ENCODE results near the gene FIBP. TPM values are rescaled to one million over a fixed set of nuclear protein-coding genes. Genes with fewer than 3 reads are reported as not detected.

FIBP gene
- total RNA-seq, 2 experiments from 2014 or later = 19.1 to 19.9 TPM

GRCh38 chr11:65861533-65862183 lies 26.6 kb downstream of the FIBP start:
- H3K9me3 ChIP-seq (ENCODE audit: control insufficient read depth in 1 of 2, insufficient read depth in 1 of 2, low read length in 2 of 2) = no peaks in the 10 kb centered on the region
- H3K27ac ChIP-seq (ENCODE audit: low read depth in 1 of 2, low read length in 2 of 2) = peak overlapping the region in 1 of 2 donors; percentile 5
- intact Hi-C loops (cut with DNase I, micrococcal nuclease) = no loop called here
- H3K27me3 ChIP-seq (ENCODE audit: control insufficient read depth in 1 of 2, insufficient read depth in 2 of 2, low read length in 2 of 2) = no peaks in the 10 kb centered on the region
- ATAC-seq (ENCODE audit: poor library complexity) (no peak), DNase-seq (peak in 3 of 14 experiments; percentile 3 to 27 (median 18))
- ChIA-PET CTCF (interaction anchor here (0.5 to 5.2 kb wide), 4 partner anchors 23 to 150 kb away, joined by 4 to 80 read pairs (median 22); partner anchors contain the start of genes CCDC85B, FIBP and KAT5), POLR2A (interaction anchor here (1.2 to 5.8 kb wide), 7 partner anchors 10 to 150 kb away, joined by 3 to 248 read pairs (median 37); partner anchors contain the start of genes BANF1, CCDC85B, EFEMP2 and EIF1AD)
- Mint-ChIP-seq H3K27ac (peak overlapping the region; percentile 94), H3K4me3 (peak overlapping the region; percentile 94), H3K4me1 (ENCODE audit: low read depth) (peaks cover 36% of the 10 kb centered on the region), H3K9me3 (no peaks in the 10 kb centered on the region), H3K27me3 (no peaks in the 10 kb centered on the region), H3K36me3 (ENCODE audit: low read depth) (peaks cover 82% of the 10 kb centered on the region)
- peaks cover 55% of the 10 kb centered on the region for H3K4me1 ChIP-seq (ENCODE audit: insufficient read depth, low read length)
- peaks cover 52% of the 10 kb centered on the region for H3K36me3 ChIP-seq (ENCODE audit: insufficient read depth, low read length)
- H3K4me3 ChIP-seq (ENCODE audit: low read length) = peak overlapping the region; percentile 90
- TF ChIP-seq CTCF (IDR thresholded peaks at IDR 0.05) = no peak

- peaks cover 60% of the 10 kb centered on the region for H3K4me1 ChIP-seq (ENCODE audit: insufficient read depth, low read length)
- CTCF ChIA-PET = interaction anchor here (0.5 to 5.2 kb wide), 4 partner anchors 23 to 149 kb away, joined by 4 to 80 read pairs (median 22); partner anchors contain the start of genes CCDC85B, FIBP and KAT5
- peaks cover 52% of the 10 kb centered on the region for H3K36me3 ChIP-seq (ENCODE audit: insufficient read depth, low read length)
- peak overlapping the region; percentile 94 for H3K27ac Mint-ChIP-seq
- H3K9me3 ChIP-seq (ENCODE audit: control insufficient read depth in 1 of 2, insufficient read depth in 1 of 2, low read length in 2 of 2) = no peaks in the 10 kb centered on the region
- no peaks in the 10 kb centered on the region for H3K27me3 ChIP-seq (ENCODE audit: control insufficient read depth in 1 of 2, insufficient read depth in 2 of 2, low read length in 2 of 2)
- intact Hi-C loops (cut with DNase I, micrococcal nuclease) = no loop called here
- no peaks in the 10 kb centered on the region for H3K9me3 Mint-ChIP-seq
- ATAC-seq (ENCODE audit: poor library complexity) = no peak
- DNase-seq = no peak
- peaks cover 84% of the 10 kb centered on the region for H3K36me3 Mint-ChIP-seq (ENCODE audit: low read depth)
- peaks cover 41% of the 10 kb centered on the region for H3K4me1 Mint-ChIP-seq (ENCODE audit: low read depth)
- H3K4me3 ChIP-seq (ENCODE audit: low read length) = peak overlapping the region; percentile 90
- H3K27me3 Mint-ChIP-seq = no peaks in the 10 kb centered on the region
- POLR2A ChIA-PET = interaction anchor here (1.2 to 5.8 kb wide), 11 partner anchors 10 to 246 kb away, joined by 3 to 248 read pairs (median 33); partner anchors contain the start of genes BANF1, CCDC85B, EFEMP2 and EIF1AD
- peak overlapping the region; percentile 5 to 92 for H3K27ac ChIP-seq (ENCODE audit: low read depth in 1 of 2, low read length in 2 of 2)
- TF ChIP-seq CTCF (IDR thresholded peaks at IDR 0.05) = no peak
- H3K4me3 Mint-ChIP-seq = peak overlapping the region; percentile 94
Measured at GRCh38 chr11:65861165-65861505, 27.1 kb downstream of the FIBP start.

DNA sequence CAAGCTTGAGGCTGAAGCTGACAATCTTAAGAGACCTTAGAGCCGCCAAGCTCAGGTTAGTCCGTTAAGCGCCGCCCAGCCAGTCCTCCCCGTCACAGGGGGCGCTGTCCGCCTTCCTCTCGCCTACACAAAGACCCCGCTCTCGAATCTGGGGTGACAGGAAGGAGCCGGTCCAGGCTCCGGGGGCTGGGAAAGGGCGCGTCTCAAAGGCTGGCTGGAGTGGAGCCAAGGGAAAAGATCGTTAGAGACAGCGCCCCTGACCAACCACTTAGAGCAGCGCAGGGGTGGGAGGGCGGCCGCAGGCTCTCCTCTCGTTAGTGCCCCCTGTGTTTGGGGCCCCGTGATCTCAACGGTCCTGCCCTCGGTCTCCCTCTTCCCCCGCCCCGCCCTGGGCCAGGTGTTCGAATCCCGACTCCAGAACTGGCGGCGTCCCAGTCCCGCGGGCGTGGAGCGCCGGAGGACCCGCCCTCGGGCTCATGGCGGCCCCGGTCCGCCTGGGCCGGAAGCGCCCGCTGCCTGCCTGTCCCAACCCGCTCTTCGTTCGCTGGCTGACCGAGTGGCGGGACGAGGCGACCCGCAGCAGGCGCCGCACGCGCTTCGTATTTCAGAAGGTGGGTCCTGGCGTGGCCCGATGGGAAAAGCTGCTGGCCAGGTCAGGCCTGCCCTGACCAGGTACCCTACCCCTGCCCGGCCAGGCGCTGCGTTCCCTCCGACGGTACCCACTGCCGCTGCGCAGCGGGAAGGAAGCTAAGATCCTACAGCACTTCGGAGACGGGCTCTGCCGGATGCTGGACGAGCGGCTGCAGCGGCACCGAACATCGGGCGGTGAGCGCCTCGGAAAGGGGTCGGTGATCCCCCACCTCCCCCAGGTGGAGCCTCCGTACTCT lies 27.8 kb downstream of the FIBP start, which contains the start of gene MUS81:
MUS81 (plus strand) TSS at position 156 of the 887 bp plus-strand sequence; CDS start at position 477, 321 bp downstream.
- Mint-ChIP-seq H3K36me3 (ENCODE audit: low read depth) (peaks cover 85% of the 10 kb centered on the region), H3K4me1 (ENCODE audit: low read depth) (peaks cover 47% of the 10 kb centered on the region), H3K27me3 (no peaks in the 10 kb centered on the region), H3K9me3 (no peaks in the 10 kb centered on the region), H3K4me3 (peak within 1 kb of the TSS; percentile 94), H3K27ac (peak within 1 kb of the TSS; percentile 94)
- H3K27me3 ChIP-seq (ENCODE audit: control insufficient read depth in 1 of 2, insufficient read depth in 2 of 2, low read length in 2 of 2) = no peaks in the 10 kb centered on the region
- peaks cover 66% of the 10 kb centered on the region for H3K4me1 ChIP-seq (ENCODE audit: insufficient read depth, low read length)
- ChIA-PET CTCF (interaction anchor here (0.5 to 5.2 kb wide), 29 partner anchors 9 to 421 kb away, joined by 3 to 80 read pairs (median 4); partner anchors contain the start of genes BANF1, C11orf68, CCDC85B and CTSW), POLR2A (interaction anchor here (0.9 to 5.8 kb wide), 38 partner anchors 9 to 1543 kb away, joined by 3 to 248 read pairs (median 8); partner anchors contain the start of genes BANF1, C11orf68, CCDC85B and CST6)
- peak; percentile 94 for TF ChIP-seq CTCF (IDR thresholded peaks at IDR 0.05)
- peak within 1 kb of the TSS; percentile 90 for H3K4me3 ChIP-seq (ENCODE audit: low read length)
- H3K9me3 ChIP-seq (ENCODE audit: control insufficient read depth in 1 of 2, insufficient read depth in 1 of 2, low read length in 2 of 2) = no peaks in the 10 kb centered on the region
- peak; percentile 40 for ATAC-seq (ENCODE audit: poor library complexity)
- H3K27ac ChIP-seq (ENCODE audit: low read depth in 1 of 2, low read length in 2 of 2) = peak within 1 kb of the TSS; percentile 92 to 96
- intact Hi-C loops (cut with DNase I, micrococcal nuclease) = loop anchor here (1.0 kb wide), 3 partner anchors 13 to 28 kb away; partner anchors contain the start of gene FIBP (in 1 of the 2)
- peaks cover 52% of the 10 kb centered on the region for H3K36me3 ChIP-seq (ENCODE audit: insufficient read depth, low read length)
- peak; percentile 92 to 99 (median 96) for DNase-seq
